ELR (cell line): ENCODE data around the gene KCNQ1.

ENCODE experiments used
- DNase-seq: peaks from one replicate; pipeline ENCODE4 v3.0.0-alpha.2; 2015; ENCODE audit warnings: low read depth

Gene KCNQ1

DNA sequence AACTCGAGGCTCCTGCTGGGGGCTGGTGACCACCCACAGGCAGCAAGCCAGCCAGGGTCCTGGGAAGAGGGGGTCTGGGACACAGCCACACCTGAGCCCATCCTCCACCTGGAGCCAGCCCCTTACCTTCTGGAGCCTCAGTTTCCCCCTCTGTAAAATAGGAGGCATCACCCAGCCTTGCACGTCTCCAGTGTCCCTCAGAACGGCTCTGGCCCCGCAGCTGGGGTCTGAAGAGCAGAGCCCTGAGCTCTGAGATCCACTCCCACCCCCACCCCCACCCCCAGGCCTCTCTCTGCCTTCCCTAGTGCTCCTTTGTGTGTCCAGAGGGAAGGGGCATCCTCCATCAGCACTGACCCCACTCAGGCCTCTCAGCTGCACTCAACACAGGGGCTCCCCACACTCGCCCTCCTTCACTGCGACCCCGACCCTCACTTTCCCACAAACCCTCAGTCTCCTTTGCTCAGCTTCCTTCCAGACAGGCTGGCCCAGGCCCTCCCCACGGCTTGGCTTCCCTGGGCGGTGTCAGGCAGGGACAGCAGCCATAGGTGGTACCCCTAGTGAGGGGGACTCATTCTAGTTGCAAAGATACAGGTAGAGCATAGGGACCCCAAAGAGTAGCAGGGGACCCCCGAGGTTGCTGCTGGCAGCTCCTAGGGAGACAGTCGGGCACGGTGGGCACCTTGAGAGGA, 288.3 kb downstream of the KCNQ1 start:
- DNase-seq: no peak

GRCh38 chr11:2734181-2735052, 289.6 kb downstream of the KCNQ1 start:
- peak; percentile 23 for DNase-seq

DNA sequence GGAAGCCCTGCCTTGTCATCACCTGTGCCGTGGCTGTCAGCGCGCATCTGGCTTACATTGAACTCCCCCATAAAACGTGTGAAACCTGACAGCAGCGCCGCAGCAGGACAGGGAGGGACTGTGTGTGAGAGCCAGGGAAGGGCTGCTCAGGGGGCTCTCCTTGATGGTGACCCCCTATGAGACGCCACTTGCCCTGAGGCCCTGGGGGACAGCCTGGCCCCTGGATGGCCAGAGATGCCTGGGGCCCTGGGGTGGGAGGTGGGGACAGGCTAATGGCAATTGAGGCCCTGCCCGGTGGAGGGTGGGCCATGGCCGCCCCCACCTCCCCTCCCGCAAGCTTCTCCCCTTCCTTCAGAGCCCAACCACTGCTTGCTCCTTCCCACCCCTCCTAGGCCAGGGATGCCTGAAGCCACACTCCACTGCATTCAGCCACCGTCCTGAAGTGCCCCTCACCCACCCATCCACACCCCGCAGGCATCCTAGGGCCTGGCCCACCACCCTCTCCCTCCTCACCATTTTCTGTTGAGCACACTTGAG, 290.3 kb downstream of the KCNQ1 start:
- DNase-seq: no peak

- DNase-seq: no peak
These were observed 291.9 kb downstream of the KCNQ1 start for GRCh38 chr11:2736577-2737225.

GRCh38 chr11:2737226-2737590, 292.4 kb downstream of the KCNQ1 start:
- peak; percentile 22 for DNase-seq

DNA sequence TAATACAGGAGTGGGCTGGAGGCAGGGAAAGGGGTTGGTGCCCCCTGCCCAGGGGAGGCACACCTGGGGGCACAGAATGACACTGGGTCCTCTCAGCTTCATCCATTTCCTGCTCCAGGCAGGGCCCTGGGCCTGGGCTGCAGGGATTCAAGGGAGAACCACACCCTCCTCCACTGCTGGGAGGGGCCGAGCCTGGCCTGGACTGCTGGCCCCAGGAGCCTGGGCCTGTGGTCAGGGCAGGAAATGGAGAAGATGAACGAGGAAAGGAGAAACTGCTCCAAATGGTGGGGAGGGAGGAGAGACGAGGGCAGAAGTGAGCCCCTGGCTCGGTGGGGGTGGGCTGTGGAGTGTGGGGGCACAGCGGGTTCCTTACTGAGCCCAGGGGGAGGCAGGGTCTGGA, 293.1 kb downstream of the KCNQ1 start:
- DNase-seq: peak; percentile 35

- DNase-seq: no peak
These were observed 294.0 kb downstream of the KCNQ1 start for GRCh38 chr11:2738551-2739431.

DNA sequence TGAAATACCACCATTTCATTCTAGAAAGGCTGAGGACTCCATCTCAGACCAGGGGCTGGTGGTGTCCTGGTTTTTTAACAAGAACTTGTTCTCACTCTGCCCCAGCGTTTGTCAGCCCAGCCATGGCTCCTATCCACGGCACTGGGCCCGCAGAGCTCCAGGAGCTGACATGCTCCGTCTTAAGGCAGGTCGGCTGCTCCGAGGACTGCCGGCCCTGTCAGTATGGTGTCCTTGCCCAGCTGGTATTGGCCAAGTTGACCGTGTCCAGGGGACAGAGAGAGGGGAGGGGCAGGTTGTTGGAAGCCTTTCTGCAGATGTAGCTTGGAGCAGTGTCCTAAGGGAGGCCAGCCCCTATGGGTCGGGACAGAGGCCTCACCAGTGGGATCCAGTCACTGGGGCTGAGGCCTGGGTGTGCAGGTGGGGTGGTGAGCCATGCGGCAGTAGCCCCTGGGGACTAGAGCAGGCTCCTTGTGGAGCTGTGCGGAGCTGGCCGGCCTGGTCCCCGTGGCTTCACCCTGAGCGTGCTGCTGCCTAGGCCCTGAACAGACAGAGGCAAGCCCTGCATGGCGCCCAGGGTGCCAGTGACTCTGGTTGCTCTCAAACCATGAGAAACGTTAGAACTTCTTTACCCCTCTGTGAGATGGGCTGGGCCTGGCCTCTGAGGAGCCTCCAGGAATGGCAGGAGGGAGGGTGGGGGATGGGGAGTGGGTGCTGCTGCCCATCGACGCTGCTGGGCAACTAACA, 294.9 kb downstream of the KCNQ1 start:
- DNase-seq: no peak

DNA sequence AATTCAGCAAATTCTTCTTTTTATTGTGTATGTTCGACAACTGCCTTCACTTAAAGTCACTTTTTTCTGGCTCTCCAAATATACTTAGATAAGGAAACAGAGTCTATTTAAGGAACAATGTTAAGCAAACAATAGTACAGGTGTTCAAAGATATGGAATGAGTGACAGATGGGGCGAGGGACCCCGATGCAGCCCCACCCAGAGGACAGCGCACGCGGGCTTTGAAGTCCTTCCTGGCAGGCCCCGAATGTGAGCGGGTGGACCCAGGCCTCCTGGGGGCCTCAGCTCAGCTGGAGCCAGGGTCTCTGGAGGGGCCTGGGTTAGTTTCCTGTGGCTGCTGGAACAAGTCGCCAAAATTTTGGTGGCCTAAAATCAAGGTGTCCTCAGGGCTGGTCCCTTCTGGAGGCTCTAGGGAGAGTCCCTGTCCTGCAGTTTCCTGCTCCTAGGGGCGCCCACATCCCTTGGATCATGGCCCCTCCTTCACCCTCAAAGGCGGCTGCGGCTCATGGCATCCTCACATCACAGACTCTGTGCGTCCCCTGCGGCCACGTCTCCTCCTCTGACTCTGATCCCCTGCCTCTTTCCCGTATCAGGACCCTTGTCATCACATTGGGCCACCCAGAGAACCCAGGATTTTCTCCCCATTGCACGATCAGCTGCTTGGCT, 295.6 kb downstream of the KCNQ1 start:
- DNase-seq: no peak

GRCh38 chr11:2741006-2741376, 296.2 kb downstream of the KCNQ1 start:
- no peak for DNase-seq

DNA sequence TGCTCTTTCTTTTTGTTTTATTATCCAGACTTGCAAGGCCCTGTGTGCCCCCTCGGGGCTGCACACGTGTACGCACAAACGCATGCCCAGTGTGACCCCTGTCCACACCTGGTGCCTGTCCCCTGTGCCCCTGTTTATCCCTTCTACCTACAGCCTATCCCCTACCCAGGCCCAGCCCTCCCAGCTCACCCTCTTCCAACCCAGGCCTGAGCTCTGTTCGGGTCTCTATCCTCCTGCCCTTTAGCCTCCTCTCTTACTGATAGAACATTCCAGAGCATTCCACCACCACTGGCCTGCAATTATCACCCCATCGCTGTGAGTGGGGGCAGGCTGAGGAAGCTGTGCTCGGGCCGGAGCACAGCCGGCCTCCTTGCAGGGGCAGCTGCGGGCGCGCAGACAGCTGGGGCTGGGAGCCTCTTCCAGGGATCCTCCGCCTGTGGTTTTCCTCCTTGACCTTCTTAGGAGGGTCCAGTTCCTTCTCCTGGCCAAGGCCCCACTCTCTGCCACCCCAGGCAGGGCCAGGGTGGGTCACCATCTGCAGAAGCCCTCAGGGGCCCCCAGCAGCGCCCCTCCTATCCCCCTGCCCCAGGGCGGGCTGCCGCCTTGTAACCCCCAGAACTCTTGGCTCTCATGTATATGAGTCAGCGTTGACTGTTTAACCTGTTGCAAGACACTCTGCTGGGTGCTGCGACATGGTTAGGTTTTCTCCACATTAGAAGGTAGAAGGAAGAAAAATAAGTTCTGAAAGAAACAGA, 296.7 kb downstream of the KCNQ1 start:
- DNase-seq: peak; percentile 71

- DNase-seq: no peak
These were observed 297.4 kb downstream of the KCNQ1 start for GRCh38 chr11:2742201-2742600.

DNA sequence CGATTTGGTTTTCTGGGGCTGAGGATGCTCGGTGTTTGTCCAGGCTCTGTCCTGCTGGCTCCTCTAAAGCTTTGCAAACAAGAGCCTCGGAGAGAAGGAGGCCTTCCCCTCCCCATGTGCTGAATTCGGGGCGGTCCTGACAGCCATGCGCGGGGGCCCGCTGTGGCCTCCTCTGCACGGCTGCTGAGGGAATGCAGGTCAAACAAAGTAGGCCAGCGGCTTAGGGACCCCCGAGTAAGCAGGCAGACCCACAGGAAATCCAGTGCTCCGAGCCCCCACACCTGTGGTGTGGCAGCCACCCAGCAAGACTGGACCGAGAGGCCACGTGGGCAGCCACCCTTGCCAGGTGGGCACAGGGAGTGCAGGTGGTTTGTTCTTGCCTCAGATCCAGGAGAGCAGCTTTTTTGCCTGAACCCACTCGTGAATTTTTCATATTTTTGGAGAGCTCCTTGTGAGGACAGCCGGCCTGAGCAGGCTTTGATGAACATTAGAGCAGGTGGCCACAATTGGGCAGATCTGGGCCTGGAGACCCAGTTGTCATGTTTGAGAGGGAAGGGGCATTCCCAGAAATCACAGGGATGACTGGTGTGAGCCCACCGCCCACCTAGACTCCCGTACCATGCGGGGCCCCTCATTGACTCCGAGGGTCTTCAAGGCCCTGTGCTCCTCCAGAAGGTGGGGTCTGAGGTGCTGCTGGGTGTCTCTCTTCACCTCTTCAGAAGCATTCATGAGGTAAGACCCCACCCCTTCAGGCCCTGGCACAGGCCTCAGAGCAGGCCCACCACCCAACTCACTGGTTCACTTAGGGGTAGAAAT, 298.0 kb downstream of the KCNQ1 start:
- DNase-seq: no peak

DNA sequence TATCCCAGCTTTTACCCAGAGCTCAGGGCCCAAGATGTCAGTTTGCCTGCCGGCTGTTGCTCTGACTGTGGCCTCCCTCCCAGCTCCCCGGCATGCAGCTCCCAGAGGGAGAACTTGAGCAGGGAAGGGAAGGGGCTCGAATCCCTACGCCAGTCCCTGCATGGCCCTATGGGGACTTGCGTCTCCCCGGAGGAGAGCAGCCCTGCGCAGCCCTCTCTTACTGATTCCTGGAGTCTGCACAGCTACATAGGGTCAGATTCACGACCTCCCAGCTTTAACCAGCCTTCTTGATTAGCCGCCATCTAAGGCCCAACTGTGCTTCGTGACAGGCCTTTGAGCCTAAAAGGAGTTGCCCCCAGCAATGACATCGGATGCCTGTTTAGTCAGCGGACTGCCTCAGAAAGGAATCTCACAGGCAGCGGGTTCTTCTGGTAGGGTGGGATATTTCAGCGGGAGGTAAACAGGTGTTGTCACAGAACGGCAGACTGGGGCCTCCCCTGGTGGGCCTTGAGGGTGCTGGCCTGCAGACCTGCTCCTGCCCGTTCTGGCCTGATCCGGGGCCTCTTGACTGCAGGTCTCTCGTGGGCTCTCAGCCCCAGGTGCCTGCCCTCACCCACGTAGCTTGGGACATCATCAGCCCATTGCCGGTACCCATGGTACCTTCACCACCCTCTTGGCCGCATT, 298.8 kb downstream of the KCNQ1 start:
- DNase-seq: no peak

- DNase-seq: no peak
These were observed 299.4 kb downstream of the KCNQ1 start for GRCh38 chr11:2744166-2744565.

DNA sequence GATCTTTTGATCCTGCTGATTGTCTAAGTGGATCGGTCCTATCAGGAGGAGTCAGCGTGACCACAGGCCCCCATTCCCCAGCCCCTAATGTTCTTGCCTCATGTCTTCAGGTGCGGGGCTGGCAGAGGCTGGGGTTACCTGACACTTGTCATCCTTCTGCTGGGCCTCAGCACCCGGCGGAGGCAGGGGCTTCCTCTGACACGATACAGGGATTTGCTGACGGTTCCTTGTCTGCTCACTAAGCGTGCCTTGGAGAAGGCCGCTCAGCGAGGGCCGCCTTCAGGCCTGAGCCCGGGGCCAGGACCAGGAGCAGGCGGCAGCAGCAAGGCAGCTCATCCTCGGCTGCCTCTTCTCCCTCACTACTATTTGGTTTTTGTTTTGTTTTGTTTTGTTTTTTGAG, 300.7 kb downstream of the KCNQ1 start:
- DNase-seq: no peak

DNA sequence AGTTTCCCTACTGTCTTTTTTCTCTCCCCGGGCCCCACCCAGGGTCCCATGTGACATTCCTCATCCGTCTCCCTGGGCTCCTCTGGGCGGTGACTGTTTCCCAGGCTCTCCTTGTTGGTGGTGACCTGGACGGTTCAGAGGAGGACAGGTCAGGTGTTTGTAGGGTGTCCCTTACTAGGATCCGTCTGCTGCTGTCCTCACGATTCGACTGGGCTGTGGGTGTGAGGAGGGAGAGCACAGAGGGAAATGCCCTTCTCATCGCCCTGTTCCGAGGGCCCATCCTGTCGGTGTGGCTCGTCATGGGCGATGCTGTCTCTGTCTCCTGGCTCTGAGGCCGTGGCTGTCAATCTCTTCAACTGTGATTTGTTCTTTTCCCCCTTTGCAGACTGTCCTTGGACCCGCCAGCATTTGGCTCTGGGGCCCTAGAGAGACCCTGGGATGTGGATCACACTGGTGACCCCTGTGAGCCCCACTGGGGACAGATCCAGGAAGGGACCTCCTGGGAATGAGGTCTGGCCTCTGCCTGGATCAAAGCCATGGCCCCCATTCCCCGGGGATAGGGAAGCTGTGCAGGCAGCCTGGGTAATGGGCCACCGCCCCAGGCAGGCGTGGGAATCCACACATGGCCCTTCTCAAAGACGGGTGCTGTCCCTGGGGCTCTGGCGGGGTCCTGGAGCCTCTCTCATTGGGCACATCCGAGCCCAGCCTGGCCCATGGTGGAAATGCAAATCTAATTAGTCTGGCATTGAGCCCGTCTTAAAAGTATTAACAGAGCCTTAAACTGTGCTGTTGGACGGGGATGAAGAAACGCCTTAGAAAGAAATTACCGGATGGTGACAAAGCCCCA, 301.8 kb downstream of the KCNQ1 start:
- DNase-seq: no peak
